HG02973 (cell line): ENCODE measurements around the gene TCP11L2.
"Not testable (repeated sequence)": the region's sequence is repeated elsewhere in the genome, so short reads cannot be mapped to it uniquely, and the experiment has no call there.

Experiments
- ATAC-seq: cut with Tn5 transposase; IDR thresholded peaks from one replicate; pipeline ENCODE4 v1.9.1; 2021; ENCODE audit warnings: moderate library complexity; ENCODE audit not compliant: unreplicated experiment

The TCP11L2 gene

GRCh38 chr12:106282457-106283097 is 20.0 kb upstream of the TCP11L2 start:
- no peak for ATAC-seq

- no peak for ATAC-seq
Measured at GRCh38 chr12:106284358-106285105, 18.0 kb upstream of the TCP11L2 start.

- ATAC-seq = no peak
Measured at GRCh38 chr12:106285982-106286381, 16.6 kb upstream of the TCP11L2 start.

DNA sequence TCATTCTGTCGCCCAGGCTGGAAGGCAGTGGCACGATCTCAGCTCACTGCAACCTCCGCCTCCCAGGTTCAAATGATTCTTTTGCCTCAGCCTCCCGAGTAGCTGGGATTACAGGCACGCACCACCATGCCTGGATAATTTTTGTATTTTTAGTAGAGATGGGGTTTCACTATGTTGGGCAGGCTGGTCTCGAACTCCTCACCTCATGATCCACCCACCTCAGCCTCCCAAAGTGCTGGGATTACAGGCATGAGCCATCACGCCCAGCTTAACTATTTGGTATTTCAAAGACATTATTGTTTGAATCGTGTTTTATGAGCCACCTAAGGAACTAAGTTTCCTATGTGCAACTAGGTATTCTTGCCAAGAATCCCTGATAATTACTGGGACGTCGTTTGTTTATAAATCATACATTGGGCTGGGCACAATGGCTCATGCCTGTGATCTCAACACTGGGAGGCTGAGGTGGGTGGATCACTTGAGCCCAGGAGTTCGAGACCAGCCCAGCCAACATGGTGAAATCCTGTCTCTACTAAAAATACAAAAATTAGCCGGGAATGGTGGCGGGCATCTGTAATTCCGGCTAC is 15.9 kb upstream of the TCP11L2 start:
- not testable (repeated sequence) for ATAC-seq

- ATAC-seq = no peak
Measured at GRCh38 chr12:106287364-106287763, 15.2 kb upstream of the TCP11L2 start.

GRCh38 chr12:106288101-106288493 is 14.4 kb upstream of the TCP11L2 start:
- ATAC-seq = no peak

- no peak for ATAC-seq
Measured at GRCh38 chr12:106288494-106289195, 13.9 kb upstream of the TCP11L2 start.

- no peak for ATAC-seq
Measured at GRCh38 chr12:106289196-106289681, 13.3 kb upstream of the TCP11L2 start.

DNA sequence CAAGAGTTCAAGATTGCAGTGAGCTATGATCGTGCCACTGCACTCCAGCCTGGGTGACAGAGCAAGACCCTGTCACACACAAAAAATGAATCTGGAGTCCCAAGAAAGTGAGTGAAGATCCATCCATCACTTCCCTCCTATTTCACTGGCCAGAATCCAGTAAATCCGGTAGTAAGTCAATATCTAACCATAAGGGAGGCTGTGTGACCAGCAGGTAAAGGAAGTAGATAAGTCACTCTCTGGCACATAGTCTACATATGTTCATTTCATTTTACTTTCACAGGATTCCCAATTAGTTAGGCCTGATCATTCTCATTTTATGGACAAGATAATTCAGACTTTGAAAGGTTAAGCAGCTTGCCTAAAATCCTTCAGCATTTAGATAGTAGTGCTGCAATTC is 11.9 kb upstream of the TCP11L2 start:
- no peak for ATAC-seq

- no peak for ATAC-seq
Measured at GRCh38 chr12:106291342-106291741, 11.2 kb upstream of the TCP11L2 start.

- ATAC-seq = no peak
Measured at GRCh38 chr12:106292339-106292738, 10.2 kb upstream of the TCP11L2 start.

GRCh38 chr12:106296179-106296877 is 6.2 kb upstream of the TCP11L2 start:
- ATAC-seq = no peak

- no peak for ATAC-seq
Measured at GRCh38 chr12:106297075-106297474, 5.5 kb upstream of the TCP11L2 start.

- ATAC-seq = no peak
Measured at GRCh38 chr12:106297681-106298080, 4.9 kb upstream of the TCP11L2 start.

DNA sequence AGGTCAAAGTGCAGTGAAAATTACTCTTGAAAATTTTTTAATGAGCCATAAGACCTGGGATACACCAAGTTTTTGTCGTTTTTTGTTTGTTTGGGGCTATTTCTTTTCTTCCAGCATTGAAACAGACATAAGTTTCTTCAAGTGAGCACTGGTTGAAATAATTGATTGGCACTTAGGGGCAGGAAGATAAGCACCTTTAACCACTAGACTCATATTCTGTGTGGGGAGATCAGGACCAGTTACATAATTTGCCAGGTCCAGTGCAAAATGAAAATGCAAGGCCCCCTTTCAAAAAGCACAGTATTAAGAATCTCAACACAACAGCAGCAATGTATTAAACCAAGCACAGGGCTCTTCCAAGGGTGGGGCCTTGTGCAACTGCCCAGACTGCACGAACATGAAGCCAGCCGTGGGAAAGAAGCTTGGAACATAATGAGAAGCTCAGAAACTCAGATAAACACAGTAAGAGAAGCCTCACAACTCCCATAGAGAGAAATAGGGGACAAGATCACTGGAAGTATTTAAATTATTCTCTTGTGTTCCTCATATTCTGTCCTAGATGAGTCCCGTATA is 3.2 kb upstream of the TCP11L2 start:
- ATAC-seq = no peak

DNA sequence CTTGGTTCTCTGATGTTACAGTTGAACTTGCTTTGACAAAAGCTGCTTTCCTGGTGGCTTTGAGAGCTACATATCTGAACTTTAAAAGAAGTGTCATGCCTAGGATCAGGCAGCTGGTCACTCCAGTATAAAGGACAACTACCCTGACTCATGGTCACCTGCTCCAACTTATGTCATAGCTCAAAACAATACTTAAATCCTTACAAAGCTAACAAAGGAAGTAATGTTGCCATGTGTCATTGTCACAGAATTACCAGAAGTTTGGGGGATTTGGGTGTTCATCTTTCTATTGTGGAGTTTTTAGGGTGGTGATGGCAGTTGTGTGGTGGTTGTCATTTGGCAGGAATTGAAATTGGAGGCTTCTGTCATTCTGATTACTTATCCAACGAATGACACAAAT is 1.8 kb upstream of the TCP11L2 start:
- no peak for ATAC-seq

DNA sequence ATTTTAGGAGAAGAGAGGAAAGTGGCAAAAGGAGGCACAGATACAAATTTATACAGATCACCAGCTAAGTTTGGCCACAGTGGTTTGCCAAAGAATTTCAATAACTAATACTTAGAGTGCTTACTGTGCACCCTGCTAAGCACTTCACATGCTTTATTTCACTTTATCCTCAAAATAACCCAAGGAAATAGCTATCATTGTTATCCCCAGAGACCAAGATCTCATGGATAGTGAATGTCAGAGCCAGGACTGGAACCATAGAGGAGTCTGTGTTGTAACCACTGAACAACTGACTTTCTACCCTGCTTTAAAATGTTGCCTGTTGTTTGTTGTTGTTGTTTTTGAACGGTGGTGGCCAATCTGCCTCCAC is 1.3 kb upstream of the TCP11L2 start:
- ATAC-seq = no peak

GRCh38 chr12:106301611-106302321 is 767 bp upstream of the TCP11L2 start:
- peak; percentile 57 for ATAC-seq

GRCh38 chr12:106303202-106303820 is 778 bp downstream of the TCP11L2 start:
- peak; percentile 32 for ATAC-seq
